BLaER1 treated with 17β-estradiol and CSF1 and Interleukin-3, amounts not matched to agents 10 nM and 100 nM (cell line): ENCODE measurements around the gene SERTAD2.

Experiments used
- H3K27ac ChIP-seq, 11 experiments: shearing (Covaris generic); formaldehyde crosslinking; 2 replicates each; pipeline ENCODE4 v1.8.1; 2022
- H3K27me3 ChIP-seq, 11 experiments: shearing (Covaris generic); formaldehyde crosslinking; 2 replicates each; pipeline ENCODE4 v1.8.1; 2022
- H3K36me3 ChIP-seq, 11 experiments: shearing (Covaris generic); formaldehyde crosslinking; 2 replicates each; pipeline ENCODE4 v1.8.1; 2022
- H3K4me1 ChIP-seq, 10 experiments: shearing (Covaris generic); formaldehyde crosslinking; 2 replicates each; pipeline ENCODE4 v1.8.1; 2022
- H3K4me2 ChIP-seq, 11 experiments: shearing (Covaris generic); formaldehyde crosslinking; 2 replicates each; pipeline ENCODE4 v1.8.1; 2022
- H3K4me3 ChIP-seq, 10 experiments: shearing (Covaris generic); formaldehyde crosslinking; 2 replicates each; pipeline ENCODE4 v1.8.1; 2022
- H3K9ac ChIP-seq, 11 experiments: shearing (Covaris generic); formaldehyde crosslinking; 2 replicates each; pipeline ENCODE4 v1.8.1; 2022
- H3K9me3 ChIP-seq, 11 experiments: shearing (Covaris generic); formaldehyde crosslinking; replicated peaks in 1 of 11; 2 replicates each; pipeline ENCODE4 v1.8.1; 2022
- H4K20me1 ChIP-seq, 11 experiments: shearing (Covaris generic); formaldehyde crosslinking; 2 replicates each; pipeline ENCODE4 v1.8.1; 2022
- Cebpa-rat ChIP-seq, 11 experiments: shearing (Covaris generic); IDR thresholded peaks; 2 replicates each; pipeline ENCODE4 v1.8.1; 2022

Gene SERTAD2

GRCh38 chr2:64624108-64624610, 29.6 kb downstream of the SERTAD2 start:
- no peak overlapping the region for H3K4me2 ChIP-seq
- no peak overlapping the region for H3K27ac ChIP-seq
- no peaks in the 10 kb centered on the region for H4K20me1 ChIP-seq
- H3K4me3 ChIP-seq, result no peak overlapping the region
- H3K36me3 ChIP-seq, result no peaks in the 10 kb centered on the region
- H3K9me3 ChIP-seq, result no peaks in the 10 kb centered on the region
- H3K27me3 ChIP-seq, result no peaks in the 10 kb centered on the region
- TF ChIP-seq Cebpa-rat (IDR thresholded peaks at IDR 0.05), result no peak
- H3K4me1 ChIP-seq, result peaks cover 0 to 12% (median 9%) of the 10 kb centered on the region in 10 experiments; a peak in 8 of 20 replicates
- H3K9ac ChIP-seq, result no peak overlapping the region

- no peak overlapping the region for H3K27ac ChIP-seq
- H3K36me3 ChIP-seq, result no peaks in the 10 kb centered on the region
- no peak overlapping the region for H3K9ac ChIP-seq
- H4K20me1 ChIP-seq, result no peaks in the 10 kb centered on the region
- no peak overlapping the region for H3K4me2 ChIP-seq
- H3K4me3 ChIP-seq, result no peak overlapping the region
- H3K4me1 ChIP-seq, result peaks cover 0 to 12% (median 9%) of the 10 kb centered on the region in 10 experiments; a peak in 8 of 20 replicates
- no peaks in the 10 kb centered on the region for H3K9me3 ChIP-seq
- no peaks in the 10 kb centered on the region for H3K27me3 ChIP-seq
- TF ChIP-seq Cebpa-rat (IDR thresholded peaks at IDR 0.05), result no peak
Measured at GRCh38 chr2:64623242-64623850, 30.4 kb downstream of the SERTAD2 start.

DNA sequence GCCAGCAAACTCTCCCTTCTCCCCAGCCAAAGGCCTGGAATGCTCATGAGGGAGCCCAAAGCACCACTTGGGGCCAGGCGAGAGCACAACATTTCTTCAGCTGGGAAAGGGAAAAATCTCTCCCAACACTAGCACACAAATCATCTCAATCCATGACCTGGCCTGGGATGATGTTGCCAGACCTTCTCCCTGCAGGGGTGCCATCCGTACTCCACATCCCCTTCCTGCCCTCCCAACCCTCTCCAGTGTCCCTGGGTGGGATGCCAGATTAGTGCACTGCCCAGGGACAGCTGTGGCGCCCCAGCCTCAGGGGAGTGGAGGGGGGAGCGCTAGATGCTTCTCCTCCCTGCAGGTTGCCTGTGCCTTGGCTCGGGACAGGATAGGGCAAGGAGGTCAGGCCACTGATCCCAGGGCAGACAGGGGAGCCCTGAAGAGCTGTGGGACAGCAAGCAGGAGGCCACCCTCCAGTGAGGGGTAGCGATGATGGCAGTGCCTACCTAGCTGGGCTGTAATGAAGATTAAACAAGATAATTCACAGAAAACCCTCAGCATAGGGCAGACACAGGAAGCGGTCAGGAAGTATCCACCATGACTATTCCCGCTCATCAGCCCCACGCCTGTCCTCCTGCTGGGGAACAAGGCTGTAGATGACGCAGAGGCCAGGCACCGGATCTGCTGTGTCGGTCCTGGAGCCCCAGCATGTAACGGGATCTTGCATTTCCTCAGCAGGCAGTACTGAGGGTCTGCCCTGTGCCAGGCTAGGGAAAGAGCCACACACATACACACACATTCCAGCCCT, 31.1 kb downstream of the SERTAD2 start:
- H4K20me1 ChIP-seq, result no peaks in the 10 kb centered on the region
- no peak overlapping the region for H3K27ac ChIP-seq
- no peaks in the 10 kb centered on the region for H3K9me3 ChIP-seq
- H3K4me3 ChIP-seq, result no peak overlapping the region
- H3K27me3 ChIP-seq, result no peaks in the 10 kb centered on the region
- no peak overlapping the region for H3K9ac ChIP-seq
- H3K4me1 ChIP-seq, result peaks cover 0 to 12% (median 9%) of the 10 kb centered on the region in 10 experiments; a peak in 8 of 20 replicates
- H3K4me2 ChIP-seq, result no peak overlapping the region
- no peak for TF ChIP-seq Cebpa-rat (IDR thresholded peaks at IDR 0.05)
- H3K36me3 ChIP-seq, result no peaks in the 10 kb centered on the region

- no peak overlapping the region for H3K9ac ChIP-seq
- no peak for TF ChIP-seq Cebpa-rat (IDR thresholded peaks at IDR 0.05)
Measured at GRCh38 chr2:64620661-64621060, 33.1 kb downstream of the SERTAD2 start.

DNA sequence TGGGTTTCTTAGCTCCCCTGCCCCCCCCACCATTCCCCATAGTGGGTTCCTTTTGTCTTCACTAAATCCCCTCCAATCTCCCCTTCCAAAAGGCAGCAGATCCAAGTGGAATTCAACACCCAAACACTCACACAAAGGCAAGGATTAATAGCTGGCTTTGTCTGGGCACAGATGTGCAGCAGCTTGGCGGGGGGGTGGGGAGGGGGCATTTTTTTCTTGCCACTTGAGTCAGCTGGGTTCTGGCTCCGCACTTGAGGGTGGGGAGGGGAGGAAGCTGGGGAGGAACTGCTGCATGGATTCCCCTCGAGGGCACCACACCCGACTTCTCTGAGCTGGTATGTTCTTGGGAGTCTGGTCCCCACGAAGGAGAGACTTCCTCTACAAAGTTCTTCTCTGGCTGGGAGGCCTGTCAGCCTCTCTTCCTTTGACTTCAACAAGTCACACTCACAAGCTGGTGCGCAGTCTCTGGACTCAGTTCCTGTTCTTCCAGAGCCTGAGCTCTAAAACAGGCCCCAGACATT, 36.0 kb downstream of the SERTAD2 start:
- H3K27me3 ChIP-seq, result no peaks in the 10 kb centered on the region
- H3K36me3 ChIP-seq, result no peaks in the 10 kb centered on the region
- no peak overlapping the region for H3K4me3 ChIP-seq
- no peak overlapping the region for H3K9ac ChIP-seq
- H4K20me1 ChIP-seq, result no peaks in the 10 kb centered on the region; a peak in 1 of 22 replicates
- no peak overlapping the region for H3K27ac ChIP-seq
- 0 out of 22 replicates have a peak overlapping the region, but pooled peaks of 1 of the 11 experiments have one; percentile 13 for H3K4me2 ChIP-seq
- H3K4me1 ChIP-seq, result peaks cover 4 to 12% (median 9%) of the 10 kb centered on the region in 10 experiments; a peak in 17 of 20 replicates
- no peaks in the 10 kb centered on the region for H3K9me3 ChIP-seq
- no peak for TF ChIP-seq Cebpa-rat (IDR thresholded peaks at IDR 0.05)

More at GRCh38 chr2:64620661-64621060, 33.1 kb downstream of the SERTAD2 start:
- Histone ChIP-seq H3K36me3 (no peaks in the 10 kb centered on the region), H3K27ac (no peak overlapping the region), H3K4me2 (no peak overlapping the region), H4K20me1 (no peaks in the 10 kb centered on the region; a peak in 1 of 22 replicates), H3K27me3 (no peaks in the 10 kb centered on the region), H3K9me3 (no peaks in the 10 kb centered on the region), H3K4me1 (peaks cover 0 to 5% (median 0%) of the 10 kb centered on the region in 10 experiments; a peak in 4 of 20 replicates), H3K4me3 (no peak overlapping the region)

- no peak overlapping the region for H3K4me3 ChIP-seq
- no peaks in the 10 kb centered on the region for H3K9me3 ChIP-seq
- no peak overlapping the region for H3K4me2 ChIP-seq
- H3K36me3 ChIP-seq, result no peaks in the 10 kb centered on the region
- TF ChIP-seq Cebpa-rat (IDR thresholded peaks at IDR 0.05), result no peak
- H3K27ac ChIP-seq, result no peak overlapping the region
- peaks cover 0 to 5% (median 1%) of the 10 kb centered on the region in 11 experiments; a peak in 8 of 22 replicates for H3K27me3 ChIP-seq
- no peak overlapping the region for H3K9ac ChIP-seq
- peaks cover 4 to 14% (median 10%) of the 10 kb centered on the region in 10 experiments; a peak in 17 of 20 replicates for H3K4me1 ChIP-seq
- no peaks in the 10 kb centered on the region; a peak in 1 of 22 replicates for H4K20me1 ChIP-seq
Measured at GRCh38 chr2:64615844-64616536, 37.7 kb downstream of the SERTAD2 start.

DNA sequence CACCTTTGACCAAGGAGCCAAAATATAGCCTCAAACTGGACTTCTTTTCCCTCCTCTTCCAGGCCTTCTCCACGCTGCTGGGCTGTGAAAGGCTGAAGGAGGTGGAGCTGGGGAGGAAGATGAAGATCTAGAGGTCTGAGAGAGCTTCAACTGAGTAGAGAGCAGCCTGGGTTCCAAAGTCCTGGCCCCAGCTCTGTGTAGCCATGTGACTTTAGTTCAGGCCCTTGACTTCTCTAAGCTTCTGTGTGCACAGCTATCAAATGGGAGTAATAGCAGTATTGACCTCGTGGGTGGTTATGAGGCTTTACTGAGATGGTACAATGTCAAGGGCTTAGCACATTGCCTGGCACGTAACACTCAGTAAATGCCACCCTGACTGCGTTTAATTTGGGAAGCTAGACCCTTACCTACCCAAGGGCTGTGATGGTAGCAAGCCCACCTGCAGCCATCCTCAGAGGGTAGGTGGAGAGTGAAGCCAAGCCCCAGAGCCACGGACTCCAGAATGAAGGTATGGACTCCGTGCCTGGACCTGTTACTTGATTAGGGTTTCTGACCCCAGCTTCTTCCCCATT, 38.4 kb downstream of the SERTAD2 start:
- no peak overlapping the region for H3K4me3 ChIP-seq
- no peak overlapping the region for H3K4me2 ChIP-seq
- peaks cover 4 to 14% (median 10%) of the 10 kb centered on the region in 10 experiments; a peak in 17 of 20 replicates for H3K4me1 ChIP-seq
- peaks cover 0 to 12% (median 8%) of the 10 kb centered on the region in 11 experiments; a peak in 19 of 22 replicates for H3K27me3 ChIP-seq
- H3K9ac ChIP-seq, result no peak overlapping the region
- TF ChIP-seq Cebpa-rat (IDR thresholded peaks at IDR 0.05), result no peak
- H3K27ac ChIP-seq, result no peak overlapping the region
- H3K9me3 ChIP-seq, result no peaks in the 10 kb centered on the region
- no peaks in the 10 kb centered on the region; a peak in 1 of 22 replicates for H4K20me1 ChIP-seq
- no peaks in the 10 kb centered on the region for H3K36me3 ChIP-seq

DNA sequence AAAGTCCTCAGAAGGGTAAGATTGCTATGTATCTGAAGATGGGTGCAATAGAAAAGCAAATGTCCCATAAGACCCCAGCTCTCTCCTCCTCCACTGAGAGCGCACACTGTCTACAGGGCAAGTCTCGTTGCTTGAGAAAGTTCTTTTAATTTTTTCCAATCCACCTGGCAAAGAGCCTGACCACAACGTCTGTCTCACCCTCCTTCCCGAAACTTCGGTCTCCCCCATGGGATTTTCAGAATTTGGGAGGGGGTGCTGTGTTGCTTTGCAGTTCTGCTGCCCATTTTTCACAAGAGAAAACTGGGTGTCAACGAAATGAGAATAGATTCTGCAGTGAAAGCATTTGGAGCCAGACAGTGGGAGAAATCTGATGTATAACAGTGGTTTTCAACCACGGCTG, 40.4 kb downstream of the SERTAD2 start:
- Histone ChIP-seq H3K4me3 (no peak overlapping the region), H3K4me2 (peak overlapping the region in 9 of 11 experiments; percentile 1 to 70 (median 51); a peak in 17 of 22 replicates)
- TF ChIP-seq Cebpa-rat (IDR thresholded peaks at IDR 0.05), result no peak

More for the DNA sequence above, 40.4 kb downstream of the SERTAD2 start:
- Histone ChIP-seq H4K20me1 (no peaks in the 10 kb centered on the region; a peak in 1 of 22 replicates), H3K9me3 (no peaks in the 10 kb centered on the region), H3K36me3 (no peaks in the 10 kb centered on the region), H3K9ac (no peak overlapping the region), H3K27me3 (peaks cover 9 to 32% (median 28%) of the 10 kb centered on the region in 11 experiments), H3K4me1 (peaks cover 12 to 27% (median 18%) of the 10 kb centered on the region in 10 experiments), H3K27ac (no peak overlapping the region)
